Dermis blood vessel endothelial cell (primary cell): Measurements from ENCODE around the gene CCDC106. TPM values are rescaled to one million over a fixed set of nuclear protein-coding genes. Genes with fewer than 3 reads are reported as not detected.
A peak's percentile ranks its signal among the peaks of the same experiment; 100 is the strongest.

Experiments used
- DNase-seq: peaks from one replicate; pipeline ENCODE4 v3.0.0; 2010
- total RNA-seq: library from RNA; depleted of rRNA; stranded (reverse); fragments of >200 nt; gene quantifications from 2 replicates; pipeline ENCODE4 v1.2.3, GENCODE V29; 2014

CCDC106 gene
- total RNA-seq, 1 donor from 2014 or later = 7.8 TPM

DNA sequence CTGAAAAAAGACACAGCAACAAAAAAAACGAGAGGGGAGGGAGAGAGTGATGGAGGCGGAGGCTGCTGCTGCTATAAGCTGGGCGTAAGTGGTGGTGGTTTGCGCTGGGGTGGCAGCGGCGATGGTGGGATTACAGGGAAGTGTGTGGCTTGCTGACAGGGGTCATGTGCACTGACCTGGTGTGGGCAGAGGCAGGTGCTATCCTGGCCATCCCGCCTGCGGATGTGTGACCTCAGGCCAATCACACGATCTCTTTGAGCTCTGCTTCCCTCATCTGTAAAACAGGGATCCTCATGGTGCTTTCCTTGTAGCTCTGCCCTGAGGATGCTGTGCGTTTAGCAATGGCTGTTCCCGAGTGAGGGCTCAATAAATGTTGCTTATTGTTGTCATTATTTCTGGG, 10.5 kb upstream of the CCDC106 start:
- DNase-seq = no peak

- peak; percentile 62 for DNase-seq
Observed at GRCh38 chr19:55638864-55639359, 9.1 kb upstream of the CCDC106 start.

DNA sequence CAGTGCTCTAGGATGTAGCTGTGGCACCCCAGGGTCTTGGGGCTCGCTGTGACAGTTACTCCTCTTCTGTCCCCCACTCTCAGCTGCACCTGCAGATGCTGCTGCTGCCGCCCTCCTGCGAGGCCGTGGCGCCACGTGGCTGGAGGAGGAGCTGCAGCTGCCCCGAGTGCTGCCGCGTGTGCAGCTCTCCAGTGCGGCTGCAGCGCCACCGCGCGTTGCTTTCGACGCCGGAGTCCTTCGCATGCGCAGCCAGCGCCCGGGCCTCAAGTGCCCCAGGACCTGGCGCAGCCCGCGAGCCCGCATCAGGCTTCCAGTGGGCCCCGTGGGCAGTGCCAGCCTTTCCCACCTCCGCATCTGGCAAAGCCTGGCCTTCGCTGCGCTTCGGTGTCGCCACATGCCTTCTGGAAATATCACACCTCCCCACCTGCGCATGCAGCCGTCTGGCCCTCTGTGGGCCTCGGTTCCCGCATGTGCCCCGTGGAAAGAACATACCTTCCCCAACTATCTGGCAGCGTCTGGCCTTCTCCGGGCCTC, 7.9 kb upstream of the CCDC106 start:
- peak; percentile 81 for DNase-seq

- peak; percentile 70 for DNase-seq
Observed at GRCh38 chr19:55640577-55641425, 7.2 kb upstream of the CCDC106 start, which contains the start of gene ZNF580. Gene ZNF580, plus strand, starts transcription at chr19:55641002. Its CDS starts 1,507 bp downstream, at chr19:55642509.

DNA sequence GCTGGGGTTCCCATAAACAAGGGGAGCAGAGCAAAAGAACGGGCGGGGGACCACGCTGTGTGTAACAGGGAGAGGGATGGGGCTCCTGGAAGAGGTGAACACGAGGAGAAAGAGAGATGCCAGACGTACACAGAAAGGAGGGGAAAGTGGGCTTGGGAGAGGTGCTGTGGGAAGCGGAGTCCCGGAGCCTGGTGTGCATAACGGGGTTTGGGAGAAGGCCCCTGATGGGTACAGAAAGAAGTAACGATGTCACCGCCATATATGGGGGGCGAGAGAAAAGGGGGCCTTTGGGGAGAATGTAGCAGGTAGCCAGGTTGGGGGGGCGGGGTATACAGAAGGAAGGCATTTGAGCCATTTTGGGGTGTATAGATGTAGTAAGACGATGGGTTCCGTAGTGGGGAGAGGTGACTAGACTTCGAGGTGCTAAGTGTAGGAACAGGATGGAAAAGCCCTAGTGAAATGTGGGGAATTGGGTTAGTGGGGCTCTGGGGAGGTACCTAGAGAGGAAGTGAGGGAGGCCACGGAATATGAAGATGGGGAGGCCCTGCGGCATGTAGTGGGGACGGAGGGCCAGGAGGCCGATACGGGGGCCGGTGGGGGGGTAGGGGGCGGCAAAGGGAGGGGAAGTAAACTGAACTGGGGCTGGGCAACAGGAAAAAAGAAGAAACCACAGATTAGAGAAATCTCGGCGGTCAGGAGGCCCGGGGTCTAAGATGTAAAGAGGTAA, 6.4 kb upstream of the CCDC106 start:
- no peak for DNase-seq

GRCh38 chr19:55642153-55643002, 5.6 kb upstream of the CCDC106 start:
- DNase-seq = peak; percentile 28

DNA sequence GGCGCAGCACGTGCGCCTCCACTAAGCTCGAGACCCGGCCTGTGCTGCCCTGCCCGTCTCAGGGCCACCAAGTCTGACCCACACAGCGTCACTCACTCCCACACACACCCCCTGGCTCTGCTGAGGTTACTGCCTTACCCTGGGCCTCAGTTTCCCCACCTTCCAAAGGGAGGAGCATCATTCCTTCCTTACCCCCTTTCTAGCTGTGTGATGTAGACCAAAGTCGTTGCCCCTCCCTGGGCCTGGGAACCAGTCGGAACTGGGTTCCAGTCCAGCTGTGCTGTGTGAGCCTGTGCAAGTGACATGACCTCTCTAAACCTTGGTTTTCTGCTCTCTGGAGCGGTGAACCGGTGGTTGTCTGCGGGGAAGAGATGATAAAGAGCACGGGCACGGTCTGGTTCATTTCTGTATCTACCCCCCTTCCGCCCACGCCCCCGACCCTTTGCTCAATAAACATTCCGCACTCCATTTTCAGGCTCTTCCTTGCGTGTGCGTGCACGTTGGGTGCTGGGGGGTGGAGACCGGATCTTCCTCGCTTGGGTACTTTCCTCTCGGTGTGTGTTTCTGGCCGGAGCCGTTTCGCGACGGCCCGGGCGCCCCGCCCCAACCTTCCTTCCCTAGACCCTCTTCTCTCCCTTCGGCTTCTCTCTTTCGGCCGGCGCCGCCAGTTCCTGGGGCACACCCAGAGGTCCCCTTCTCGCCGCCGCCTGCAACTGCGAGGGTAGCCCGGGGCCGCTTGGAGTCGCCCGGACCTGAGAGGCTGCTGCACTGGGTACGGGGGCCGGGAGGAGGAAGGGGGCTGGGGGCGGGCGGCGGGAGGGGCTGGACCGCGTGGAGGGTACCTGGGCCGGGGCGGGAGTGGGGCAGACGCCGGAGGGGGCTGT, 4.8 kb upstream of the CCDC106 start, which contains the start of gene ZNF581:
Gene ZNF581 (plus strand): TSS at position 647 of the 884 bp plus-strand sequence. CDS start 923 bp downstream, outside the sequence.
- peak; percentile 79 for DNase-seq

GRCh38 chr19:55643887-55644176, 4.2 kb upstream of the CCDC106 start:
- no peak for DNase-seq

- DNase-seq = no peak
Observed at GRCh38 chr19:55644191-55644833, 3.7 kb upstream of the CCDC106 start.

DNA sequence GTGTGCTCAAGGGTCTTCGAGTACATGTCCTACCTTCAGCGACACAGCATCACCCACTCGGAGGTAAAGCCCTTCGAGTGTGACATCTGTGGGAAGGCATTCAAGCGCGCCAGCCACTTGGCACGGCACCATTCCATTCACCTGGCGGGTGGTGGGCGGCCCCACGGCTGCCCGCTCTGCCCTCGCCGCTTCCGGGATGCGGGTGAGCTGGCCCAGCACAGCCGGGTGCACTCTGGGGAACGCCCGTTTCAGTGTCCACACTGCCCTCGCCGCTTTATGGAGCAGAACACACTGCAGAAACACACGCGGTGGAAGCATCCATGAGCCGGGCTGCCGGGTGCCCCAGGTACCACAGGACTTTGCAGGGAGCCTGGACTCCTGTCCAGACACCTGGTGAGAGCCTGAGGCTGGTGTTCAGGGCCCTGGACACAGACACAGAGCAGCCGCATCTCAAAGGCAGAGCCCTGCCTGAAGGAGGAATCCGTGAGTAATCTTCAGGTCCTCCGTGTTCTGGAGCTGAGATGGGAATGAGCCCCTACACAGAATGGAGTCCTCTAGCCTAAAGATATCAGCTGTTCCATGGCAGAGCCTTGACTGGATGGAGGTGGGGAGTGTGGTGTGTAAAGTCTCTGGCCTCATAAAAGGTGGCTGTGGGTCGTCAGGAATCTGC, 3.0 kb upstream of the CCDC106 start:
- no peak for DNase-seq

DNA sequence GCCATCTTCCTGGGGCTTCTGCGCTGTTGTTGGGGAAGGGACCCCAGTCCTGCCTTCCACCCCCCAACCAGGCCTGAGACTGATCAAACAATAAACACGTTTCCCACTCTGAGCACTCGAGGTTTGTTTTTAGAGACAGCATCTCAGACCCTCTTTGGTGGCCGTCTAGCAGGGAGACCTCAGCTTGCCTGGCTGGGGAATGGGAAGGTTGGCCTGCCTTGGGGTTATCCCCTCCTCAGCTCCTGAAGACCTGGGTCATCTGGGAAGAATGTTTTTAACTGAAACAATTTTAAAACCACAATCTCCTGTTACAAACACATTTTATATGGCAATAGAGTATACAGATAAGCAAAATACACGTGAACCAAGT, 2.5 kb upstream of the CCDC106 start:
- DNase-seq = no peak

DNA sequence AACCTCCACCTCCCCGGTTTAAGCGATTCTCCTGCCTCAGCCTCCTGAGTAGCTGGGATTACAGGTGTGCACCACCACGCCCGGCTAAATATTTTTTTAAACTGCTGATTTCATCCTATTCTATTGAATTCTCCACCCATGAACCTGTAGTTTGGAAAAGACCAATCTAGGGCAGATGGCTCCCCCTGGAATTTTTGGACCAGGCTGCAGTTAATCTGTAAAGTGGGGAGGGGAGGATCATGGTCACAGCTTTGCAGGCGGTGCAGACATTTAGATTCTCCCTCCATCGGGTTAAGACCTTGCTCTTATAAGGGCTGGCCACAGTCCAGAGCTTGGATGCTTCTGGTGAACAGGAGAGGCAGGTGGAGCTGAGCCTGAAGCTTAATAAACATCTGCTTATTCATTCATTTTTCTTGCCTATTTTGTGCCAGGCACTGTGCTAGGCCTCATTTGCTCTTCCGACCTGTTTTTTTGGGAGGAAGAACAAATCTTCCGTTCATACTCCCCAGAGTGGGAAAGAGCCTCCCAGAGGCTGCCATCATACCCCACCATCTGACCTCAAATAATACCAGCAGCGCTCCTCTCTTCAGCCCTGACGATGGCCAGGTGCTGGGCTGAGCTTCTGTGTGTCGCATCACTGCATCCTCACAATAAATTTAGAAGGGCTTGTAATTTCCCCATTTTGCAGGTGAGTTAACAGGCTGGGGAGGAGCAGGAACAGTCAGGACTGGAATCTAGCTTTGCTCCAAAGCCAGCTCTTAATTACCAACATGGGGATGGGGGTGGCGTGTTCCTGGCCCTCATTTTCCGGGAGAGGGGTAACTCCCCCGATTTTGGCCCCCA, 902 bp upstream of the CCDC106 start:
- DNase-seq = no peak

DNA sequence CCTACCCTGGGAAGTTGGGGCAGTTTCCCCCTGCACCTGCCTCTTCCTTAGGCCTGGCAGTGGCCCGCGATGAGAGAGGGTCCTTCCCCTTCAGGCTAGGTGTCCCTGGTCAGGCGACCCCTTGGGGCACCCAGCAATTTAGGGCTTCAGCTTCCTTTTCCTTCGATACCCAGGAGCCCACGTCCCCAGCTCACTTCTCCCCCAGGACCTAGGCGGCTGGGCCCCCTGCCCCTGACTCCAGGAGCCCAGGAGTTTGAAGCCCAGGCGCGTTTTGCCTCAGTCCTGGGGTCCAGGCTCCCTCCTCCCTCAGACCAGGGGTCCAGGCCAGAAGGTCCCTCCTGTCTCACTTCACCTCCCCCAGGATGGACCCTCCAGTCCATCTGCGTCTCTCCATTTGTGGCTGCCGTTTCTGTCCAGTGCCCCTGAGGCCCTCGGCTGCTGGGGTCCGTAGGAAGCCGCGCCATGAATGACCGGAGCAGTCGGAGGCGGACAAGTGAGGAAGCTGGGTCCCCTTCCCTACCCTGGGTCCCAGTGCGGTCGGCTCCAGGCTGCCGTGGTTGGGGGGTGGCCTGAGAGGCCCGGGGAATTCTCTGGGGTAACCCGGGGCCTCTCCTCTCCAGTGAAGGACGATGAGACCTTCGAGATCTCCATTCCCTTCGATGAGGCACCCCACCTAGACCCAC, 714 bp downstream of the CCDC106 start:
- peak; percentile 22 for DNase-seq

DNA sequence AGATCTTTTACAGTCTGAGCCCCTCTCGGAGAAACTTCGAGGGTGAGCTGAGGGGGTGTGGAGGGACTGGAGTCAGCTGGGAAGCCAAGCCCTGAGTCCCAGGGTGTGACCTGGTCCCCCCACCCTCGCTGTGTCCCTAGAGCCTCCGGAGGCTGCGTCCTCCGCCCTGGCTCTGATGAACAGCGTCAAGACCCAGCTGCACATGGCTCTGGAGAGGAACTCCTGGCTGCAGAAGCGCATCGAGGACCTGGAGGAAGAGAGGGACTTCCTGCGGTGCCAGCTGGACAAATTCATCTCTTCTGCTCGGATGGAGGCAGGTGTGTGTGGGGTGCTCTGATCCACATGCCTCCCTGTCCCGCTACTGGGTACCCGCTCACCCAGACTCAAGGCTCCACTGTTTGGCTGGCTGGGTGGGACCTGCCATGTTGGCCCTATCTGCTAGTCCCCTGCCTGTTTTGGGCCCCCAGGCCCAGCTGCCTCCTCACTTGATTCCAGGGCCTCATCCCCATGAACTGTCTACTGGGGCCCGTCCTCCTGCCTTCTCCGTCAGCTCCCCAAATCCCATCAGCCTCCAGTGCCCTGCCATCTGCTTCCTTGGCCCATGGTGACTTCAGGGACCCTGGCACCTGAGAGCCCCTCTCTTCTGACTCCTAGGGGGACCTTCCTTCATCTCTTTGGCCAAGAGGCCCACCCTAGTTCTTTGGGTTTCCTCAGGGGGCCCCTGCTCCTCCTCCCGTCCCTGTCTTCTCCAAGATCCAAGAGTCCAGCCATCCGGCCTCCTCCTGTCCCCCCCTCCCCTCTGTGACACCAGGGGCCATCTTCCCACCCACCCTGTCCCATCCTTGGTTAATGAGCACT, 1.5 kb downstream of the CCDC106 start:
- no peak for DNase-seq

DNA sequence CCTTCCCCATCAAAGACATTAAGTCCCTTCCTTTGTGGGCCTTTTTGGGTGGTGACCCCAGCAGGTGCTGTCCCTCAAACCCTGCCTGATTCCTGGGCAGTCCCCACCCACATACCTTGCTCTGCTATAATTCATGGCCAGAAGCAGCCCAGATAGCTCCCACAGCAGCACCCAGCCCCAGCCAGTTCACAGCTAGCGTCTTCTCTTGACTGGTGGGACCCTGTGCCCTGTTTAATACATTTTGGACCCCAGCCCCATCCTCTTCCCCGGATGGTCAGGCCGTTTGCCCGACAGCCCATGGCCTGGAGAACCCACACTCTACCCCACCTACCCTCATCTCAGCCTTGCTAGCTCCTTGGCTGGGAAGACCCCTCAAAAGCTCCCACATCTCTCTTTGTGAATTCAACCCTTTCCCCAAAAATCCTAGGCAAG, 2.1 kb downstream of the CCDC106 start:
- no peak for DNase-seq

GRCh38 chr19:55650602-55651230, 2.7 kb downstream of the CCDC106 start:
- DNase-seq = no peak

GRCh38 chr19:55651236-55651635, 3.2 kb downstream of the CCDC106 start:
- DNase-seq = no peak
